ENCODE results near the gene KIFBP.

DNA sequence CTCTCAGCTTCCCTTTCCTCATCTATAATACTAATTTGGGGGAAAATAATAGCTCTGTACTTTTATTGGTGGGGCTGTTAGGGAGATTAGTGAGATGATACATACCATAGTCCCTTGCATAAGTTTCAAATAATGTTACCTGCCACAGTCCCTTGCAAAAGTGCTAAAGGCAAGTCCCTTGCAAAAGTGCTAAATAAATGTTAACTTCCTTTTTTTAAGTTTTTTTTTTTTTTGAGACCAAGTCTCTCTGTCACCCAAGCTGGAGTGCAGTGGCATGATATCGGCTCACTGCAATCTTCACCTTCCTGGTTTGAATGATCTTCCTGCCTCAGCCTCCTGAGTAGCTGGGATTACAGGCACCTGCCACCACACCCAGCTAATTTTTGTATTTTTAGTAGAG lies 55.9 kb downstream of the KIFBP start:
- TF ChIP-seq TAF1 (IDR thresholded peaks at IDR 0.05; ENCODE audit: low read depth), result no peak
- no peak for TF ChIP-seq TEAD4 (IDR thresholded peaks at IDR 0.05)
- TF ChIP-seq, protein P1, sequence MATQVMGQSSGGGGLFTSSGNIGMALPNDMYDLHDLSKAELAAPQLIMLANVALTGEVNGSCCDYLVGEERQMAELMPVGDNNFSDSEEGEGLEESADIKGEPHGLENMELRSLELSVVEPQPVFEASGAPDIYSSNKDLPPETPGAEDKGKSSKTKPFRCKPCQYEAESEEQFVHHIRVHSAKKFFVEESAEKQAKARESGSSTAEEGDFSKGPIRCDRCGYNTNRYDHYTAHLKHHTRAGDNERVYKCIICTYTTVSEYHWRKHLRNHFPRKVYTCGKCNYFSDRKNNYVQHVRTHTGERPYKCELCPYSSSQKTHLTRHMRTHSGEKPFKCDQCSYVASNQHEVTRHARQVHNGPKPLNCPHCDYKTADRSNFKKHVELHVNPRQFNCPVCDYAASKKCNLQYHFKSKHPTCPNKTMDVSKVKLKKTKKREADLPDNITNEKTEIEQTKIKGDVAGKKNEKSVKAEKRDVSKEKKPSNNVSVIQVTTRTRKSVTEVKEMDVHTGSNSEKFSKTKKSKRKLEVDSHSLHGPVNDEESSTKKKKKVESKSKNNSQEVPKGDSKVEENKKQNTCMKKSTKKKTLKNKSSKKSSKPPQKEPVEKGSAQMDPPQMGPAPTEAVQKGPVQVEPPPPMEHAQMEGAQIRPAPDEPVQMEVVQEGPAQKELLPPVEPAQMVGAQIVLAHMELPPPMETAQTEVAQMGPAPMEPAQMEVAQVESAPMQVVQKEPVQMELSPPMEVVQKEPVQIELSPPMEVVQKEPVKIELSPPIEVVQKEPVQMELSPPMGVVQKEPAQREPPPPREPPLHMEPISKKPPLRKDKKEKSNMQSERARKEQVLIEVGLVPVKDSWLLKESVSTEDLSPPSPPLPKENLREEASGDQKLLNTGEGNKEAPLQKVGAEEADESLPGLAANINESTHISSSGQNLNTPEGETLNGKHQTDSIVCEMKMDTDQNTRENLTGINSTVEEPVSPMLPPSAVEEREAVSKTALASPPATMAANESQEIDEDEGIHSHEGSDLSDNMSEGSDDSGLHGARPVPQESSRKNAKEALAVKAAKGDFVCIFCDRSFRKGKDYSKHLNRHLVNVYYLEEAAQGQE (IDR thresholded peaks at IDR 0.05; ENCODE audit: low read depth), result no peak
- TF ChIP-seq EP300 (IDR thresholded peaks at IDR 0.05; ENCODE audit: borderline replicate concordance), result no peak
- no peak for TF ChIP-seq CEBPB (IDR thresholded peaks at IDR 0.05)
- TF ChIP-seq, protein P2, sequence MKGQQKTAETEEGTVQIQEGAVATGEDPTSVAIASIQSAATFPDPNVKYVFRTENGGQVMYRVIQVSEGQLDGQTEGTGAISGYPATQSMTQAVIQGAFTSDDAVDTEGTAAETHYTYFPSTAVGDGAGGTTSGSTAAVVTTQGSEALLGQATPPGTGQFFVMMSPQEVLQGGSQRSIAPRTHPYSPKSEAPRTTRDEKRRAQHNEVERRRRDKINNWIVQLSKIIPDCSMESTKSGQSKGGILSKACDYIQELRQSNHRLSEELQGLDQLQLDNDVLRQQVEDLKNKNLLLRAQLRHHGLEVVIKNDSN (IDR thresholded peaks at IDR 0.05), result no peak
